ENCODE measurements around the gene GGCX.

GGCX gene

GRCh38 chr2:85534881-85535280 is 26.4 kb downstream of the GGCX start:
- Histone ChIP-seq H3K23ac (ENCODE audit: low read length) (no peak overlapping the region), H3K79me2 (ENCODE audit: control insufficient read depth, insufficient read depth, low read length) (peaks cover 10% of the 10 kb centered on the region), H2BK15ac (replicated peaks; ENCODE audit: low read depth) (no peak overlapping the region), H3K79me1 (ENCODE audit: low read length) (no peaks in the 10 kb centered on the region), H3K27ac (ENCODE audit: low read depth, low read length) (no peak overlapping the region), H2BK120ac (ENCODE audit: low read depth, low read length) (no peak overlapping the region), H2AK5ac (ENCODE audit: low read length) (no peak overlapping the region), H3K4ac (ENCODE audit: low read depth, low read length) (no peak overlapping the region), H2BK5ac (ENCODE audit: low read length) (no peak overlapping the region), H3K4me2 (ENCODE audit: low read length) (no peak overlapping the region), H3K27me3 (ENCODE audit: insufficient read depth, low read length, poor library complexity) (no peaks in the 10 kb centered on the region), H4K5ac (ENCODE audit: low read length) (no peak overlapping the region), H4K8ac (ENCODE audit: low read depth, low read length) (no peak overlapping the region), H3K36me3 (ENCODE audit: control insufficient read depth, insufficient read depth, low read length) (no peaks in the 10 kb centered on the region), H3K9ac (ENCODE audit: low read length) (no peak overlapping the region), H3K4me1 (ENCODE audit: control insufficient read depth, low read depth, low read length) (no peaks in the 10 kb centered on the region), H3K18ac (ENCODE audit: low read length) (no peak overlapping the region), H3K4me3 (ENCODE audit: low read length) (no peak overlapping the region), H3K56ac (ENCODE audit: low read length) (no peak overlapping the region)
- no peak for DNase-seq
- WGBS (ENCODE audit: extremely low coverage, insufficient coverage, low lambda C conversion rate) = no CpG with 5 or more reads among the region's 3 CpGs

- Histone ChIP-seq H2BK15ac (replicated peaks; ENCODE audit: low read depth) (no peak overlapping the region), H2BK5ac (ENCODE audit: low read length) (no peak overlapping the region), H3K79me2 (ENCODE audit: control insufficient read depth, insufficient read depth, low read length) (peaks cover 3% of the 10 kb centered on the region), H3K27me3 (ENCODE audit: insufficient read depth, low read length, poor library complexity) (no peaks in the 10 kb centered on the region), H3K23ac (ENCODE audit: low read length) (no peak overlapping the region), H3K18ac (ENCODE audit: low read length) (no peak overlapping the region), H3K56ac (ENCODE audit: low read length) (no peak overlapping the region), H3K36me3 (ENCODE audit: control insufficient read depth, insufficient read depth, low read length) (no peaks in the 10 kb centered on the region), H3K4me2 (ENCODE audit: low read length) (no peak overlapping the region), H3K4me1 (ENCODE audit: control insufficient read depth, low read depth, low read length) (no peaks in the 10 kb centered on the region), H3K27ac (ENCODE audit: low read depth, low read length) (no peak overlapping the region), H3K4ac (ENCODE audit: low read depth, low read length) (no peak overlapping the region), H2AK5ac (ENCODE audit: low read length) (no peak overlapping the region), H3K9ac (ENCODE audit: low read length) (no peak overlapping the region), H3K4me3 (ENCODE audit: low read length) (no peak overlapping the region), H3K79me1 (ENCODE audit: low read length) (no peaks in the 10 kb centered on the region), H4K8ac (ENCODE audit: low read depth, low read length) (no peak overlapping the region), H2BK120ac (ENCODE audit: low read depth, low read length) (no peak overlapping the region), H4K5ac (ENCODE audit: low read length) (no peak overlapping the region)
- no CpG with 5 or more reads among the region's 3 CpGs for WGBS (ENCODE audit: extremely low coverage, insufficient coverage, low lambda C conversion rate)
- no peak for DNase-seq
Measured at GRCh38 chr2:85534099-85534498, 27.2 kb downstream of the GGCX start.

GRCh38 chr2:85531589-85531988 is 29.7 kb downstream of the GGCX start:
- no peak overlapping the region for H3K18ac ChIP-seq (ENCODE audit: low read length)
- no peak overlapping the region for H4K8ac ChIP-seq (ENCODE audit: low read depth, low read length)
- no peak overlapping the region for H3K23ac ChIP-seq (ENCODE audit: low read length)
- H3K4ac ChIP-seq (ENCODE audit: low read depth, low read length) = no peak overlapping the region
- H4K5ac ChIP-seq (ENCODE audit: low read length) = no peak overlapping the region
- no peak overlapping the region for H2AK5ac ChIP-seq (ENCODE audit: low read length)
- no peak overlapping the region for H2BK15ac ChIP-seq (replicated peaks; ENCODE audit: low read depth)
- no peak overlapping the region for H3K4me3 ChIP-seq (ENCODE audit: low read length)
- no peaks in the 10 kb centered on the region for H3K36me3 ChIP-seq (ENCODE audit: control insufficient read depth, insufficient read depth, low read length)
- H3K27me3 ChIP-seq (ENCODE audit: insufficient read depth, low read length, poor library complexity) = no peaks in the 10 kb centered on the region
- no peak overlapping the region for H2BK5ac ChIP-seq (ENCODE audit: low read length)
- no peak overlapping the region for H3K9ac ChIP-seq (ENCODE audit: low read length)
- no peaks in the 10 kb centered on the region for H3K79me2 ChIP-seq (ENCODE audit: control insufficient read depth, insufficient read depth, low read length)
- no CpG with 5 or more reads among the region's 2 CpGs for WGBS (ENCODE audit: extremely low coverage, insufficient coverage, low lambda C conversion rate)
- DNase-seq = no peak
- H3K27ac ChIP-seq (ENCODE audit: low read depth, low read length) = no peak overlapping the region
- no peak overlapping the region for H3K56ac ChIP-seq (ENCODE audit: low read length)
- no peak overlapping the region for H3K4me2 ChIP-seq (ENCODE audit: low read length)
- H3K4me1 ChIP-seq (ENCODE audit: control insufficient read depth, low read depth, low read length) = no peaks in the 10 kb centered on the region
- no peaks in the 10 kb centered on the region for H3K79me1 ChIP-seq (ENCODE audit: low read length)
- no peak overlapping the region for H2BK120ac ChIP-seq (ENCODE audit: low read depth, low read length)

- no peak overlapping the region for H2BK5ac ChIP-seq (ENCODE audit: low read length)
- no peak overlapping the region for H4K5ac ChIP-seq (ENCODE audit: low read length)
- no peak overlapping the region for H3K18ac ChIP-seq (ENCODE audit: low read length)
- H3K79me1 ChIP-seq (ENCODE audit: low read length) = no peaks in the 10 kb centered on the region
- H3K79me2 ChIP-seq (ENCODE audit: control insufficient read depth, insufficient read depth, low read length) = no peaks in the 10 kb centered on the region
- no peak overlapping the region for H3K23ac ChIP-seq (ENCODE audit: low read length)
- H3K4me3 ChIP-seq (ENCODE audit: low read length) = no peak overlapping the region
- no peak overlapping the region for H4K8ac ChIP-seq (ENCODE audit: low read depth, low read length)
- no CpG with 5 or more reads among the region's 1 CpG for WGBS (ENCODE audit: extremely low coverage, insufficient coverage, low lambda C conversion rate)
- no peak overlapping the region for H3K4ac ChIP-seq (ENCODE audit: low read depth, low read length)
- DNase-seq = no peak
- no peaks in the 10 kb centered on the region for H3K27me3 ChIP-seq (ENCODE audit: insufficient read depth, low read length, poor library complexity)
- H2AK5ac ChIP-seq (ENCODE audit: low read length) = no peak overlapping the region
- no peak overlapping the region for H2BK120ac ChIP-seq (ENCODE audit: low read depth, low read length)
- H3K56ac ChIP-seq (ENCODE audit: low read length) = no peak overlapping the region
- H3K4me1 ChIP-seq (ENCODE audit: control insufficient read depth, low read depth, low read length) = peaks cover 2% of the 10 kb centered on the region
- H3K9ac ChIP-seq (ENCODE audit: low read length) = no peak overlapping the region
- H3K27ac ChIP-seq (ENCODE audit: low read depth, low read length) = no peak overlapping the region
- H3K4me2 ChIP-seq (ENCODE audit: low read length) = no peak overlapping the region
- no peaks in the 10 kb centered on the region for H3K36me3 ChIP-seq (ENCODE audit: control insufficient read depth, insufficient read depth, low read length)
- H2BK15ac ChIP-seq (replicated peaks; ENCODE audit: low read depth) = no peak overlapping the region
Measured at GRCh38 chr2:85529809-85530208, 31.5 kb downstream of the GGCX start.

- H3K79me2 ChIP-seq (ENCODE audit: control insufficient read depth, insufficient read depth, low read length) = no peaks in the 10 kb centered on the region
- H3K4me2 ChIP-seq (ENCODE audit: low read length) = no peak overlapping the region
- no peak overlapping the region for H3K56ac ChIP-seq (ENCODE audit: low read length)
- WGBS (ENCODE audit: extremely low coverage, insufficient coverage, low lambda C conversion rate) = no CpG with 5 or more reads among the region's 2 CpGs
- H2BK15ac ChIP-seq (replicated peaks; ENCODE audit: low read depth) = no peak overlapping the region
- no peak for DNase-seq
- no peak overlapping the region for H3K23ac ChIP-seq (ENCODE audit: low read length)
- H3K36me3 ChIP-seq (ENCODE audit: control insufficient read depth, insufficient read depth, low read length) = no peaks in the 10 kb centered on the region
- no peak overlapping the region for H3K4ac ChIP-seq (ENCODE audit: low read depth, low read length)
- no peak overlapping the region for H3K4me3 ChIP-seq (ENCODE audit: low read length)
- no peak overlapping the region for H2BK5ac ChIP-seq (ENCODE audit: low read length)
- no peaks in the 10 kb centered on the region for H3K27me3 ChIP-seq (ENCODE audit: insufficient read depth, low read length, poor library complexity)
- H2BK120ac ChIP-seq (ENCODE audit: low read depth, low read length) = no peak overlapping the region
- H3K4me1 ChIP-seq (ENCODE audit: control insufficient read depth, low read depth, low read length) = peaks cover 6% of the 10 kb centered on the region
- H4K8ac ChIP-seq (ENCODE audit: low read depth, low read length) = no peak overlapping the region
- H3K79me1 ChIP-seq (ENCODE audit: low read length) = no peaks in the 10 kb centered on the region
- no peak overlapping the region for H3K18ac ChIP-seq (ENCODE audit: low read length)
- no peak overlapping the region for H3K9ac ChIP-seq (ENCODE audit: low read length)
- H3K27ac ChIP-seq (ENCODE audit: low read depth, low read length) = no peak overlapping the region
- H4K5ac ChIP-seq (ENCODE audit: low read length) = no peak overlapping the region
- no peak overlapping the region for H2AK5ac ChIP-seq (ENCODE audit: low read length)
Measured at GRCh38 chr2:85528355-85528754, 32.9 kb downstream of the GGCX start.

GRCh38 chr2:85527787-85528186 is 33.5 kb downstream of the GGCX start:
- H2AK5ac ChIP-seq (ENCODE audit: low read length) = no peak overlapping the region
- no peak overlapping the region for H3K4me3 ChIP-seq (ENCODE audit: low read length)
- H3K9ac ChIP-seq (ENCODE audit: low read length) = no peak overlapping the region
- H3K79me1 ChIP-seq (ENCODE audit: low read length) = no peaks in the 10 kb centered on the region
- H3K4ac ChIP-seq (ENCODE audit: low read depth, low read length) = no peak overlapping the region
- H3K23ac ChIP-seq (ENCODE audit: low read length) = no peak overlapping the region
- no peak overlapping the region for H3K4me2 ChIP-seq (ENCODE audit: low read length)
- no peak overlapping the region for H3K56ac ChIP-seq (ENCODE audit: low read length)
- H3K27ac ChIP-seq (ENCODE audit: low read depth, low read length) = no peak overlapping the region
- H3K4me1 ChIP-seq (ENCODE audit: control insufficient read depth, low read depth, low read length) = peaks cover 6% of the 10 kb centered on the region
- H3K36me3 ChIP-seq (ENCODE audit: control insufficient read depth, insufficient read depth, low read length) = no peaks in the 10 kb centered on the region
- H4K8ac ChIP-seq (ENCODE audit: low read depth, low read length) = no peak overlapping the region
- no peak overlapping the region for H2BK15ac ChIP-seq (replicated peaks; ENCODE audit: low read depth)
- no peak overlapping the region for H2BK120ac ChIP-seq (ENCODE audit: low read depth, low read length)
- H3K27me3 ChIP-seq (ENCODE audit: insufficient read depth, low read length, poor library complexity) = no peaks in the 10 kb centered on the region
- H4K5ac ChIP-seq (ENCODE audit: low read length) = no peak overlapping the region
- no peaks in the 10 kb centered on the region for H3K79me2 ChIP-seq (ENCODE audit: control insufficient read depth, insufficient read depth, low read length)
- H2BK5ac ChIP-seq (ENCODE audit: low read length) = no peak overlapping the region
- DNase-seq = no peak
- H3K18ac ChIP-seq (ENCODE audit: low read length) = no peak overlapping the region

Measured in mesendoderm (in vitro differentiated cells).